ENCODE measurements around the gene MAP4K2.

GRCh38 chr11:64760759-64761420, 42.1 kb downstream of the MAP4K2 start:
- TF ChIP-seq POLR2A (IDR thresholded peaks at IDR 0.05; ENCODE audit: low read depth, low read length) (no peak), CTCF (conservative IDR thresholded peaks at IDR 0.05; ENCODE audit: low read depth, low read length) (no peak), RAD21 (IDR thresholded peaks at IDR 0.05; ENCODE audit: low read length) (no peak), BHLHE40 (IDR thresholded peaks at IDR 0.05; ENCODE audit: low read depth, low read length) (no peak), RFX5 (IDR thresholded peaks at IDR 0.05; ENCODE audit: low read depth, low read length) (no peak), USF2 (IDR thresholded peaks at IDR 0.05; ENCODE audit: low read depth, low read length) (no peak), MXI1 (IDR thresholded peaks at IDR 0.05; ENCODE audit: borderline replicate concordance, low read depth, low read length) (no peak), SMC3 (IDR thresholded peaks at IDR 0.05; ENCODE audit: low read depth, low read length) (no peak), RCOR1 (IDR thresholded peaks at IDR 0.05; ENCODE audit: insufficient replicate concordance, low read length) (no peak), MAZ (IDR thresholded peaks at IDR 0.05; ENCODE audit: borderline replicate concordance, low read depth, low read length) (no peak), FOS (IDR thresholded peaks at IDR 0.05; ENCODE audit: low read depth, low read length) (no peak), CHD1 (IDR thresholded peaks at IDR 0.05; ENCODE audit: low read depth, low read length) (no peak)

All from IMR-90 (cell line).